ENCODE data around the gene ZNF362.

- no peak for TF ChIP-seq CTCF (conservative IDR thresholded peaks at IDR 0.05 in 1 of 2, IDR thresholded peaks at IDR 0.05 in 1 of 2; ENCODE audit: low read depth in 1 of 2, low read length in 2 of 2)
- TF ChIP-seq EZH2 (IDR thresholded peaks at IDR 0.05; ENCODE audit: low read length, missing control alignments), result no peak
Observed at GRCh38 chr1:33343539-33343938, 87.2 kb downstream of the ZNF362 start.
